HEK293 (cell line): Measurements from ENCODE around the gene EMP1.

Experiments
- CTCF ChIP-seq: fragments of 450-650 bp; formaldehyde crosslinking; IDR thresholded peaks from 2 replicates; pipeline ENCODE4 v1.5.1; 2016; ENCODE audit warnings: missing biosample characterization, missing genetic modification characterization
- HOXD13 ChIP-seq: sonication (generic); formaldehyde crosslinking; IDR thresholded peaks from 2 replicates; pipeline ENCODE4 v1.8.0; 2022; ENCODE audit warnings: missing genetic modification reagents, borderline replicate concordance
- PRDM1 ChIP-seq: fragments of 450-650 bp; formaldehyde crosslinking; IDR thresholded peaks from 2 replicates; pipeline ENCODE4; 2016; ENCODE audit warnings: missing biosample characterization, missing genetic modification characterization
- ZBTB17 ChIP-seq: fragments of 450-650 bp; formaldehyde crosslinking; IDR thresholded peaks from 2 replicates; pipeline ENCODE4 v1.5.1; 2016; ENCODE audit warnings: missing biosample characterization, missing genetic modification characterization
- ZNF155 ChIP-seq: fragments of 450-650 bp; formaldehyde crosslinking; IDR thresholded peaks from 2 replicates; pipeline ENCODE4 v1.5.1; 2016; ENCODE audit warnings: missing biosample characterization, missing genetic modification characterization
- ZNF169 ChIP-seq: fragments of 450-650 bp; formaldehyde crosslinking; IDR thresholded peaks from 2 replicates; pipeline ENCODE4 v1.5.1; 2016; ENCODE audit warnings: missing biosample characterization, missing genetic modification characterization
- ZNF239 ChIP-seq: fragments of 450-650 bp; formaldehyde crosslinking; IDR thresholded peaks from 2 replicates; pipeline ENCODE4 v1.5.1; 2016; ENCODE audit warnings: missing biosample characterization, missing genetic modification characterization
- ZNF24 ChIP-seq: fragments of 450-650 bp; formaldehyde crosslinking; IDR thresholded peaks from 2 replicates; pipeline ENCODE4 v1.5.1; 2016; ENCODE audit warnings: missing biosample characterization, missing genetic modification characterization
- ZNF248 ChIP-seq: fragments of 450-650 bp; formaldehyde crosslinking; IDR thresholded peaks from 2 replicates; pipeline ENCODE4 v1.5.1; 2017; ENCODE audit warnings: missing biosample characterization, missing genetic modification characterization
- ZNF292 ChIP-seq: fragments of 450-650 bp; formaldehyde crosslinking; IDR thresholded peaks from 2 replicates; pipeline ENCODE4 v1.5.1; 2016; ENCODE audit warnings: low read depth, missing biosample characterization, missing genetic modification characterization, borderline replicate concordance
- ZNF350 ChIP-seq: fragments of 450-650 bp; formaldehyde crosslinking; IDR thresholded peaks from 2 replicates; pipeline ENCODE4 v1.5.0; 2017; ENCODE audit warnings: missing biosample characterization, mild to moderate bottlenecking, missing genetic modification characterization
- ZNF48 ChIP-seq: fragments of 450-650 bp; formaldehyde crosslinking; IDR thresholded peaks from 2 replicates; pipeline ENCODE4 v1.5.1; 2016; ENCODE audit warnings: missing biosample characterization, missing genetic modification characterization
- ZNF514 ChIP-seq: fragments of 450-650 bp; formaldehyde crosslinking; IDR thresholded peaks from 2 replicates; pipeline ENCODE4 v1.5.1; 2016; ENCODE audit warnings: missing biosample characterization, missing genetic modification characterization
- ZNF521 ChIP-seq: fragments of 450-650 bp; formaldehyde crosslinking; IDR thresholded peaks from 2 replicates; pipeline ENCODE4 v1.5.1; 2017; ENCODE audit warnings: missing biosample characterization, mild to moderate bottlenecking, missing genetic modification characterization
- ZNF560 ChIP-seq: fragments of 450-650 bp; formaldehyde crosslinking; IDR thresholded peaks from 2 replicates; pipeline ENCODE4 v1.5.1; 2017; ENCODE audit warnings: missing biosample characterization, missing genetic modification characterization, borderline replicate concordance
- ZNF624 ChIP-seq: fragments of 450-650 bp; formaldehyde crosslinking; IDR thresholded peaks from 2 replicates; pipeline ENCODE4 v1.5.1; 2017; ENCODE audit warnings: missing biosample characterization, missing genetic modification characterization
- ZNF660 ChIP-seq: fragments of 450-650 bp; IDR thresholded peaks from 2 replicates; pipeline ENCODE4 v1.5.1; 2018; ENCODE audit warnings: missing biosample characterization, mild to moderate bottlenecking, missing genetic modification characterization
- ZNF677 ChIP-seq: fragments of 450-650 bp; IDR thresholded peaks from 2 replicates; pipeline ENCODE4 v1.5.0; 2018; ENCODE audit warnings: missing biosample characterization, mild to moderate bottlenecking, missing genetic modification characterization, moderate library complexity
- ZNF791 ChIP-seq: fragments of 450-650 bp; formaldehyde crosslinking; IDR thresholded peaks from 2 replicates; pipeline ENCODE4 v1.5.1; 2016; ENCODE audit warnings: missing biosample characterization, missing genetic modification characterization
- ZNF837 ChIP-seq: fragments of 450-650 bp; formaldehyde crosslinking; IDR thresholded peaks from 2 replicates; pipeline ENCODE4 v1.5.1; 2016; ENCODE audit warnings: missing biosample characterization, missing genetic modification characterization
- ZSCAN16 ChIP-seq: fragments of 450-650 bp; formaldehyde crosslinking; IDR thresholded peaks from 2 replicates; pipeline ENCODE4 v1.5.1; 2016; ENCODE audit warnings: missing biosample characterization, missing genetic modification characterization
- ZSCAN4 ChIP-seq: fragments of 450-650 bp; formaldehyde crosslinking; IDR thresholded peaks from 2 replicates; pipeline ENCODE4 v1.5.1; 2017; ENCODE audit warnings: missing biosample characterization, missing genetic modification characterization
- TF ChIP-seq, protein P1 (sequence below): fragments of 450-650 bp; formaldehyde crosslinking; IDR thresholded peaks from 2 replicates; pipeline ENCODE4 v1.5.1; 2017; ENCODE audit warnings: missing biosample characterization, missing genetic modification characterization
- TF ChIP-seq, protein P2 (sequence below): sonication (generic); formaldehyde crosslinking; IDR thresholded peaks from 2 replicates; pipeline ENCODE4 v1.8.1; 2022; ENCODE audit warnings: mild to moderate bottlenecking, moderate library complexity, missing genetic modification reagents
- TF ChIP-seq, protein P3 (sequence below): fragments of 450-650 bp; formaldehyde crosslinking; optimal IDR thresholded peaks from 2 replicates; pipeline ENCODE3; 2016; ENCODE audit warnings: missing biosample characterization, mild to moderate bottlenecking, missing genetic modification characterization
- TF ChIP-seq, protein P4 (sequence below): fragments of 450-650 bp; formaldehyde crosslinking; IDR thresholded peaks from 2 replicates; pipeline ENCODE4 v1.5.1; 2016; ENCODE audit warnings: missing biosample characterization, missing genetic modification characterization, low read depth

EMP1 gene

DNA sequence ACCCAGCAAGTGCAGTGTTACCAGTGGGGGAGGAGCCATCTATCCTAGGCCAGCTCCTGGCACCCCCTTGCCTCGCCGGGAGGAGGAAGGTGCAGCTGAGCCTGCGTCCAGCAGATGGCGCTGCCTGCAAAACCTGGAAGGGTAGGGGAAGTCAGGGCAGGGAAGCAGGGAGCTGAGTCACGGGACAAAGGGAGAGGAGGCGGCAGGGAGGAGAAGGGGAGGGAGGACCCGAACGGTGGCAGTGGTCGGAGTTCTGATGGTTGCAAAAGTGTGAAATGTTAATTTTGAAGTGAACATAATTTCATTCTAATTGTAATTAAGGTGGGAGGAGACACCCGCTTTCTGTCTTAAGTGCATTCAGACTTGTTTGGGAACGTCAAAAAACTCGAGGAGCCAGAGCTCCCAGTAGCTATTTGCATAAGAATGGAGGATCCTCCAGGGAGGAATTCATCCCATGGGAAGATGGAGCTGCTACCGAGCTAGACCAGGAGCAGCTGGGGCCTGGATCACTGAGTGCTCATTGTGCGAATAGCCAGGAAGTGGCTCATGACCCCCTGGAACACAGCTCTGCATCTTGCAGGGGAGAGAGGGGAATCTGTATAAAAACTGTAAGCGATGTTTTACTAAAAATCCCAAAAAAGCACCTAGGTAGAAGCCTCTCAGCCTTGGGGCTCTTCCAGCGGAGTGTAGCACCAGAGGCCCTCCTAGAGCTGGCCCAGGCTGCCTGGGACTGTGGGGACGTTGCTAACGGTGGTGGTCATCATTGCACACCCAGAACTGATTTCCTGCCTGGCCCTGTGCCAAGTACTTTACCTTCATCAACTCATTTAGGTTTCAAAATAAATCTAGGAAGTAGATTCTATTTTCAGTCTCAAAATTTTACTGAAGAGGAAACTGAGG, 59.5 kb downstream of the EMP1 start (continued):
- peak; percentile 80 for TF ChIP-seq ZNF24 (tag by site-specific recombination)
- TF ChIP-seq ZNF350 (tag by site-specific recombination), result no peak
- TF ChIP-seq ZNF521 (tag by site-specific recombination), result no peak
- no peak for TF ChIP-seq ZNF677 (tag by site-specific recombination)
- no peak for TF ChIP-seq ZNF560 (tag by site-specific recombination)
- no peak for TF ChIP-seq ZNF155 (tag by site-specific recombination)
- TF ChIP-seq ZBTB17 (tag by site-specific recombination), result peak; percentile 88
- TF ChIP-seq ZNF239 (tag by site-specific recombination), result no peak
- TF ChIP-seq ZNF791 (tag by site-specific recombination), result no peak
- no peak for TF ChIP-seq ZNF837 (tag by site-specific recombination)
- TF ChIP-seq, protein P1, sequence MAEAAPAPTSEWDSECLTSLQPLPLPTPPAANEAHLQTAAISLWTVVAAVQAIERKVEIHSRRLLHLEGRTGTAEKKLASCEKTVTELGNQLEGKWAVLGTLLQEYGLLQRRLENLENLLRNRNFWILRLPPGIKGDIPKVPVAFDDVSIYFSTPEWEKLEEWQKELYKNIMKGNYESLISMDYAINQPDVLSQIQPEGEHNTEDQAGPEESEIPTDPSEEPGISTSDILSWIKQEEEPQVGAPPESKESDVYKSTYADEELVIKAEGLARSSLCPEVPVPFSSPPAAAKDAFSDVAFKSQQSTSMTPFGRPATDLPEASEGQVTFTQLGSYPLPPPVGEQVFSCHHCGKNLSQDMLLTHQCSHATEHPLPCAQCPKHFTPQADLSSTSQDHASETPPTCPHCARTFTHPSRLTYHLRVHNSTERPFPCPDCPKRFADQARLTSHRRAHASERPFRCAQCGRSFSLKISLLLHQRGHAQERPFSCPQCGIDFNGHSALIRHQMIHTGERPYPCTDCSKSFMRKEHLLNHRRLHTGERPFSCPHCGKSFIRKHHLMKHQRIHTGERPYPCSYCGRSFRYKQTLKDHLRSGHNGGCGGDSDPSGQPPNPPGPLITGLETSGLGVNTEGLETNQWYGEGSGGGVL, result peak; percentile 78
- TF ChIP-seq, protein P2, sequence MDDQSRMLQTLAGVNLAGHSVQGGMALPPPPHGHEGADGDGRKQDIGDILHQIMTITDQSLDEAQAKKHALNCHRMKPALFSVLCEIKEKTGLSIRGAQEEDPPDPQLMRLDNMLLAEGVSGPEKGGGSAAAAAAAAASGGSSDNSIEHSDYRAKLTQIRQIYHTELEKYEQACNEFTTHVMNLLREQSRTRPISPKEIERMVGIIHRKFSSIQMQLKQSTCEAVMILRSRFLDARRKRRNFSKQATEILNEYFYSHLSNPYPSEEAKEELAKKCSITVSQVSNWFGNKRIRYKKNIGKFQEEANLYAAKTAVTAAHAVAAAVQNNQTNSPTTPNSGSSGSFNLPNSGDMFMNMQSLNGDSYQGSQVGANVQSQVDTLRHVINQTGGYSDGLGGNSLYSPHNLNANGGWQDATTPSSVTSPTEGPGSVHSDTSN (CRISPR knock-in tag), result no peak
- no peak for TF ChIP-seq ZNF514 (tag by site-specific recombination)
- no peak for TF ChIP-seq HOXD13 (CRISPR knock-in tag)
- no peak for TF ChIP-seq ZNF292
- TF ChIP-seq, protein P3, sequence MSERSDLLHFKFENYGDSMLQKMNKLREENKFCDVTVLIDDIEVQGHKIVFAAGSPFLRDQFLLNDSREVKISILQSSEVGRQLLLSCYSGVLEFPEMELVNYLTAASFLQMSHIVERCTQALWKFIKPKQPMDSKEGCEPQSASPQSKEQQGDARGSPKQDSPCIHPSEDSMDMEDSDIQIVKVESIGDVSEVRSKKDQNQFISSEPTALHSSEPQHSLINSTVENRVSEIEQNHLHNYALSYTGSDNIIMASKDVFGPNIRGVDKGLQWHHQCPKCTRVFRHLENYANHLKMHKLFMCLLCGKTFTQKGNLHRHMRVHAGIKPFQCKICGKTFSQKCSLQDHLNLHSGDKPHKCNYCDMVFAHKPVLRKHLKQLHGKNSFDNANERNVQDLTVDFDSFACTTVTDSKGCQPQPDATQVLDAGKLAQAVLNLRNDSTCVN (tag by site-specific recombination), result no peak
- TF ChIP-seq PRDM1 (tag by site-specific recombination), result no peak; the same call in 1 of the 2 replicates
- no peak for TF ChIP-seq ZNF169 (tag by site-specific recombination)
- no peak for TF ChIP-seq ZNF48 (tag by site-specific recombination)
- no peak for TF ChIP-seq ZNF248 (tag by site-specific recombination)
- TF ChIP-seq, protein P4, sequence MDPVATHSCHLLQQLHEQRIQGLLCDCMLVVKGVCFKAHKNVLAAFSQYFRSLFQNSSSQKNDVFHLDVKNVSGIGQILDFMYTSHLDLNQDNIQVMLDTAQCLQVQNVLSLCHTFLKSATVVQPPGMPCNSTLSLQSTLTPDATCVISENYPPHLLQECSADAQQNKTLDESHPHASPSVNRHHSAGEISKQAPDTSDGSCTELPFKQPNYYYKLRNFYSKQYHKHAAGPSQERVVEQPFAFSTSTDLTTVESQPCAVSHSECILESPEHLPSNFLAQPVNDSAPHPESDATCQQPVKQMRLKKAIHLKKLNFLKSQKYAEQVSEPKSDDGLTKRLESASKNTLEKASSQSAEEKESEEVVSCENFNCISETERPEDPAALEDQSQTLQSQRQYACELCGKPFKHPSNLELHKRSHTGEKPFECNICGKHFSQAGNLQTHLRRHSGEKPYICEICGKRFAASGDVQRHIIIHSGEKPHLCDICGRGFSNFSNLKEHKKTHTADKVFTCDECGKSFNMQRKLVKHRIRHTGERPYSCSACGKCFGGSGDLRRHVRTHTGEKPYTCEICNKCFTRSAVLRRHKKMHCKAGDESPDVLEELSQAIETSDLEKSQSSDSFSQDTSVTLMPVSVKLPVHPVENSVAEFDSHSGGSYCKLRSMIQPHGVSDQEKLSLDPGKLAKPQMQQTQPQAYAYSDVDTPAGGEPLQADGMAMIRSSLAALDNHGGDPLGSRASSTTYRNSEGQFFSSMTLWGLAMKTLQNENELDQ (tag by site-specific recombination), result no peak
- peak; percentile 52; the same call in 1 of the 2 replicates for TF ChIP-seq ZNF660 (tag by site-specific recombination)
- peak; percentile 99 for TF ChIP-seq CTCF (tag by site-specific recombination)
- TF ChIP-seq ZSCAN16, result no peak
- no peak for TF ChIP-seq ZNF624 (tag by site-specific recombination)
- TF ChIP-seq ZSCAN4 (tag by site-specific recombination), result no peak
